Fibroblast of the aortic adventitia (primary cell): Measurements from ENCODE around the gene VPREB3. TPM values are rescaled to one million over a fixed set of nuclear protein-coding genes. Genes with fewer than 3 reads are reported as not detected.

ENCODE experiments used
- DNase-seq: peaks from one replicate; pipeline ENCODE4 v3.0.0-alpha.2; 2010; ENCODE audit warnings: low read depth
- H3K4me3 ChIP-seq: 2 replicates; pipeline ENCODE4 v1.5.1; 2011; ENCODE audit warnings: low read depth, mild to moderate bottlenecking, control low read depth, low read length, moderate library complexity
- CTCF ChIP-seq: IDR thresholded peaks from 2 replicates; pipeline ENCODE4 v1.5.1; 2011; ENCODE audit warnings: mild to moderate bottlenecking, low read length, control low read depth, inconsistent platforms; ENCODE audit not compliant: insufficient read depth
- total RNA-seq: library from RNA; depleted of rRNA; stranded (reverse); fragments of >200 nt; gene quantifications from 2 replicates; pipeline ENCODE4 v1.2.3, GENCODE V29; 2012; ENCODE audit warnings: low replicate concordance

VPREB3 gene
- total RNA-seq, 1 donor, result not detected

- peak within 1 kb of the TSS; percentile 62 for H3K4me3 ChIP-seq
- peak; percentile 27 for DNase-seq
- TF ChIP-seq CTCF, result no peak
Measured at GRCh38 chr22:23772649-23773473, 18.6 kb upstream of the VPREB3 start, which contains the start of gene MMP11. Gene MMP11 (plus strand): TSS chr22:23772849. CDS start chr22:23772871, 22 bp downstream.

- peak overlapping the region; percentile 53 for H3K4me3 ChIP-seq
- no peak for TF ChIP-seq CTCF
- DNase-seq, result no peak
Measured at GRCh38 chr22:23772315-23772648, 18.1 kb upstream of the VPREB3 start.

GRCh38 chr22:23769321-23769965, 15.2 kb upstream of the VPREB3 start:
- DNase-seq, result no peak
- H3K4me3 ChIP-seq, result no peak overlapping the region
- no peak for TF ChIP-seq CTCF

- DNase-seq, result peak; percentile 64
- H3K4me3 ChIP-seq, result peak within 1 kb of the TSS; percentile 53
- TF ChIP-seq CTCF, result peak; percentile 80
Measured at GRCh38 chr22:23767673-23768548, 13.7 kb upstream of the VPREB3 start, which contains the start of gene CHCHD10. Gene CHCHD10 (minus strand): TSS chr22:23767972. CDS start chr22:23767874, 98 bp downstream.

- no peak for TF ChIP-seq CTCF
- H3K4me3 ChIP-seq, result peak overlapping the region; percentile 53
- no peak for DNase-seq
Measured at GRCh38 chr22:23767303-23767672, 13.1 kb upstream of the VPREB3 start.
